ENCODE results near the gene INA.

The INA gene

GRCh38 chr10:103278862-103279298 lies 1.9 kb downstream of the INA start:
- no peak for TF ChIP-seq CTCF (IDR thresholded peaks at IDR 0.05; ENCODE audit: insufficient read depth, low read length, missing control alignments)
- ChIA-PET POLR2A (no interaction called here), CTCF (interaction anchor here (0.6 to 1.4 kb wide), 2 partner anchors 34 to 136 kb away, joined by 3 to 4 read pairs; no protein-coding TSS in a partner anchor)
- no peak for DNase-seq (ENCODE audit: low read depth, low spot score)
- H3K4me3 ChIP-seq (ENCODE audit: low read depth, low read length): no peak overlapping the region

- no peak for TF ChIP-seq CTCF (IDR thresholded peaks at IDR 0.05; ENCODE audit: insufficient read depth, low read length, missing control alignments)
- CTCF ChIA-PET: interaction anchor here (1.4 kb wide), 2 partner anchors 16 to 35 kb away, joined by 3 to 4 read pairs; no protein-coding TSS in a partner anchor
- H3K4me3 ChIP-seq (ENCODE audit: low read depth, low read length): no peak overlapping the region
- POLR2A ChIA-PET: interaction anchor here (0.6 kb wide), 1 partner anchor 66 kb away, joined by 3 read pairs; no protein-coding TSS in a partner anchor
- no peak for DNase-seq (ENCODE audit: low read depth, low spot score)
Observed at GRCh38 chr10:103280031-103280430, 3.1 kb downstream of the INA start.

- ChIA-PET POLR2A (interaction anchor here (0.6 kb wide), 1 partner anchor 65 kb away, joined by 3 read pairs; no protein-coding TSS in a partner anchor), CTCF (interaction anchor here (1.4 kb wide), 1 partner anchor 16 kb away, joined by 3 read pairs; no protein-coding TSS in a partner anchor)
- H3K4me3 ChIP-seq (ENCODE audit: low read depth, low read length): no peak overlapping the region
- TF ChIP-seq CTCF (IDR thresholded peaks at IDR 0.05; ENCODE audit: insufficient read depth, low read length, missing control alignments): no peak
- DNase-seq (ENCODE audit: low read depth, low spot score): no peak
Observed at GRCh38 chr10:103280506-103280905, 3.6 kb downstream of the INA start.

GRCh38 chr10:103281753-103282152 lies 4.8 kb downstream of the INA start:
- DNase-seq (ENCODE audit: low read depth, low spot score): no peak
- no peak overlapping the region for H3K4me3 ChIP-seq (ENCODE audit: low read depth, low read length)
- POLR2A ChIA-PET: no interaction called here
- no peak for TF ChIP-seq CTCF (IDR thresholded peaks at IDR 0.05; ENCODE audit: insufficient read depth, low read length, missing control alignments)
- CTCF ChIA-PET: no interaction called here

GRCh38 chr10:103282961-103283360 lies 6.0 kb downstream of the INA start:
- no peak for DNase-seq (ENCODE audit: low read depth, low spot score)
- ChIA-PET POLR2A (no interaction called here), CTCF (no interaction called here)
- no peak overlapping the region for H3K4me3 ChIP-seq (ENCODE audit: low read depth, low read length)
- TF ChIP-seq CTCF (IDR thresholded peaks at IDR 0.05; ENCODE audit: insufficient read depth, low read length, missing control alignments): no peak

GRCh38 chr10:103284170-103284569 lies 7.2 kb downstream of the INA start:
- ChIA-PET POLR2A (no interaction called here), CTCF (no interaction called here)
- TF ChIP-seq CTCF (IDR thresholded peaks at IDR 0.05; ENCODE audit: insufficient read depth, low read length, missing control alignments): no peak
- no peak for DNase-seq (ENCODE audit: low read depth, low spot score)
- no peak overlapping the region for H3K4me3 ChIP-seq (ENCODE audit: low read depth, low read length)

Measured in AG04449 (cell line).